GM12801 (cell line): ENCODE results near the gene SNX21.

Experiments used
- CTCF ChIP-seq: IDR thresholded peaks from one replicate; pipeline ENCODE4 v1.5.1; 2011; ENCODE audit warnings: control low read depth; ENCODE audit not compliant: insufficient read length; ENCODE audit errors: extremely low read depth

Gene SNX21

DNA sequence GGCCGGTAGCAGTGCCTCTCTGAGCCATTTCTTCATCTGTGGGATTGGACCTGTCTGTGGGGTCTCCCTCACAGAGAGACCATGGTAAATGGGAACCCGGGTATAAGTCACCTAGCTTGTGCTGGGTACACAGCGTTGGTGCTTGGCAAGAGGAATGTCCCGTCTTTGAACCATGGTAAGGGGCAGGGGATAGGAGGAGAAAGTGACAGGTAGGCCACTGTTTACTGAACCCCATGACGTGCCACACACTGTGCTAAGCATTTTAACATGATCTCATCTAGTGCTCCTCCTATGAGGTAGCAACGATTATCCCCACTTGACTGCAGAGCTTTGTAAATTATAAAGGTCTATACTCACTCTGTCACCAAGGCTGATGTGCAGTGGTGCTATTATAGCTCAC, 5.9 kb upstream of the SNX21 start:
- no peak for TF ChIP-seq CTCF

- TF ChIP-seq CTCF: no peak
Measured at GRCh38 chr20:45828589-45828988, 5.0 kb upstream of the SNX21 start.

GRCh38 chr20:45832619-45833018, 980 bp upstream of the SNX21 start:
- TF ChIP-seq CTCF: no peak

DNA sequence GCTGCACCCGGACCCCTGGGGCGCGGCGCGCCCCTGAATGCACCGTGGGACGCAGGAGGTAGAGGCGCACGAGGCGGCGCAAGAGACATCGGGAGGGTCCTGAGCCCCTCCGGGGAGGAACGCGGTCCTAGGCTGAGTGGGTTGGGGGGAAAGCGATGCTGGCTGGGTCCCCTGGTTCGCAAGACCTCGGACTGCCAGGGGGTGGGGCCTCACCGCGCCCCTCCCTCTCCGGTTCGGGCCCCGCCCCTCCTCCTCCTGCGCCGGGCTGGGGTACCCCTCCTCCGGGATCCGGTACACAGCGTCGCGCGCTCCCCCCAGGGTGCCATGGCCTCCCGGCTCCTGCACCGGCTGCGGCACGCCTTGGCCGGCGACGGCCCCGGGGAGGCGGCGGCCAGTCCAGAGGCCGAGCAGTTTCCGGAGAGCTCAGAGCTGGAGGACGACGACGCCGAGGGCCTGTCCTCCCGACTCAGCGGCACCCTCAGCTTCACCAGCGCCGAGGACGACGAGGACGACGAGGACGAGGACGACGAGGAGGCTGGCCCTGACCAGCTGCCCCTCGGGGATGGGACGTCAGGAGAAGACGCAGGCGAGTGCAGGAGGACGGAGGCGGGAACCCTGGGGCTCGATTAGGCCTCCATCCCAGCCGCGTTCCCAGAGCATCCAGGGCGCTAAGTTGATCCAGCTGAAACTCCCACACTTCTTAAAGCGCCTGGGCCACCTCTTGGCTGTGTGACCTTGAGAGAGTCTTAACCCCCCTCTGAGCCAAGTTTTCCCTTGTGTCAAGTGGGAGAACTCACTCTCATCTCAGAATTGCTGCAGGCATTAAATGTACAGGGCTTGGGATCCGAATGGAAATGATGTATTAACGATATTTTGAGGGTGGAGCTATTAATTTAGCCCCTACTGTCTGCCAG, 541 bp downstream of the SNX21 start:
- TF ChIP-seq CTCF: no peak

GRCh38 chr20:45834797-45835161, 1.2 kb downstream of the SNX21 start:
- TF ChIP-seq CTCF: no peak

DNA sequence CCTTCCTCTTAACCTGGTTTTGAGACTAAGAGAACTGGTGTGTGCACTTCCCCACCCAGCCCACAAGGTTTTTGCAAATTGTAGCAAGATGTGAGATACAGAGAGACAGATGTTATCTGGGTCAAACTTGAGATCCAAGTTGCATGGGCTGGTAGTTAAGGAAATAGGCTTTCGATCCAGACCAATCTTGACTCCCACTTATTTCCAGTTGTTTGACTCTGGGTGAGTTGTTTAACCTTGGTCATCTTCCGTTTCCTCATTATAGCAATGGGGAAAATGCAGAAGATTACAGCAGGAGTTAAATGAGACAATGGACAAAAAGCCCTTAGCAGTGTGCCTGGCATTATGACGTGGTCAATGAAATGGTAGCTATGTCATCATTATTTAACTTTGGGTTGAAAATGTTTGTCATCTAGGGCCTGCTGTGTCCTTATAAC, 1.7 kb downstream of the SNX21 start:
- TF ChIP-seq CTCF: no peak

GRCh38 chr20:45835825-45836224, 2.2 kb downstream of the SNX21 start:
- no peak for TF ChIP-seq CTCF
